Measurements from ENCODE around the gene ZNF146.
A peak's percentile ranks its signal among the peaks of the same experiment; 100 is the strongest.
"Not testable (repeated sequence)": the region's sequence is repeated elsewhere in the genome, so short reads cannot be mapped to it uniquely, and the experiment has no call there.

The ZNF146 gene

GRCh38 chr19:36214386-36215275, at the start of gene ZNF146, which contains the start of gene ZNF565:
ZNF146 (plus strand) TSS chr19:36215106; CDS start chr19:36236441, 21,335 bp downstream.
ZNF565 (minus strand) TSS chr19:36214665; CDS start chr19:36201985, 12,680 bp downstream.
- peak; percentile 96 to 98 for DNase-seq (ENCODE audit: low read depth in 2 of 2)

DNA sequence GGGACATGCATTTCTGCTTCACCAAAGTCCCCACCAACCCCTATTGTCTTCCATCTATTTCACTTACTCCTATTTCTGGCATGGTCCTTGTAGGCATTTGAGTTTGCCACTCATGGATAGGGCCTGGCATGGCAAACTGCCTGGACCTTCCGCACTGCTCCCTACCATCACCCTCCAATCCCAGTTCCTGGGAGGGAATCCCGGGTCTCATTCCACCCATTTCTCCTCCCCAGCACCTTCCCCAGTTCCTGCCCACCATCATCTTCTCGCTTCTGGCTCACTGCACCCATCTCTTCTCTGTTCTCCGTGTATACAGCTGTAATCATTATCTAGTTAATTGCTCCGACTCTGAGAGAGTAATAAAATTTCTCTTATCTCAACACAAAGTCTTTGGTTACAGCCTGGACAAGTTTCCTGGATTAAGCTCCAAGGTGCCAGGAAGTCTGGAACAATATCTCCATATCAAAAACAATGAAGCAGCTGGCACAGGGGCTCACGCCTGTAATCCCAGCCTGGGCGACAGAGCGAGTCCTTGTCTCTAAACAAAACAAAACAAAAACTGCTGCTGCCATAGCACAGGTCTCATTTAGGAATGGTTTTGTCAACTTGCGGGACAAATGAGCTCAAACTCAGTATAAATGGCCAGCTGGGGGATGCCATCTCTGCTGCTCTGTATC, 45.7 kb upstream of the ZNF146 start:
- DNase-seq (ENCODE audit: low read depth in 2 of 2), result no peak

GRCh38 chr19:36172852-36173251, 42.1 kb upstream of the ZNF146 start:
- DNase-seq (ENCODE audit: low read depth in 2 of 2), result no peak

DNA sequence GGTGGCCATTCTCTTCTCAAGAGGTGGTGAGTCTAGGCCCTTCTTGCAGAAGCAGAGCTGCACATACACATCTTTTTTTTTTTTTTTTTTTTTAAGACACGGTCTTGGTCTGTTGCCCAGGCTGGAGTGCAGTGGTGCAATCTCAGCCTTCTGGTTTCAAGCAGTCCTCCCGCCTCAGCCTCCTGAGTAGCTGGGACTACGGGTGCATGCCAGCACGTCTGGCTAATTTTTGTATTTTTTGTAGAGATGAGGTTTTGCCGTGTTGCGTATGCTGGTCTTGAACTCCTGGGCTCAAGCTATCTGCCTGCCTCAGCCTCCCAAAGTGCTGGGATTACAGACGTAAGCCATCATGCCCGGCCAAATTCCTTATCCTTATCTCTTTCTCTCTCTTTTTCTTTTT, 41.1 kb upstream of the ZNF146 start:
- not testable (repeated sequence) for DNase-seq (ENCODE audit: low read depth in 2 of 2)

- DNase-seq (ENCODE audit: low read depth in 2 of 2), result not testable (repeated sequence)
Observed at GRCh38 chr19:36179077-36179476, 35.8 kb upstream of the ZNF146 start.

GRCh38 chr19:36182612-36183244, 32.2 kb upstream of the ZNF146 start:
- DNase-seq (ENCODE audit: low read depth in 2 of 2), result no peak

DNA sequence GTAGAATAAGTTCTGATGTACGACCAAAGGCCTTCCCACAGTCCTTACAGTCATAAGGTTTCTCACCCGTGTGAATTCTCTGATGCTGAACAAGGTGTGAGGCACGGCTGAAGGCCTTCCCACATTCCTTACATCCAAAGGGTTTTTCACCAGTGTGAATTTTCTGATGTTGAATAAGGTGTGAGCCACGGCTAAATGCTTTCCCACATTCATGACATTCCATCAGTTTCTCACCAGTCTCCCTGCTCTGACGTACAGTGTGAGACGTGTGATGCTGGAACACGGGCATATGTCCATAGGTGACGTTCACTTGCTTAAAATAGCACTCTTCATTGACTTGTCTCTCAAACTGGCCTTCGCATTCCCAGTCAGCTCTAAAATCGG, 31.7 kb upstream of the ZNF146 start:
- no peak for DNase-seq (ENCODE audit: low read depth in 2 of 2)

DNA sequence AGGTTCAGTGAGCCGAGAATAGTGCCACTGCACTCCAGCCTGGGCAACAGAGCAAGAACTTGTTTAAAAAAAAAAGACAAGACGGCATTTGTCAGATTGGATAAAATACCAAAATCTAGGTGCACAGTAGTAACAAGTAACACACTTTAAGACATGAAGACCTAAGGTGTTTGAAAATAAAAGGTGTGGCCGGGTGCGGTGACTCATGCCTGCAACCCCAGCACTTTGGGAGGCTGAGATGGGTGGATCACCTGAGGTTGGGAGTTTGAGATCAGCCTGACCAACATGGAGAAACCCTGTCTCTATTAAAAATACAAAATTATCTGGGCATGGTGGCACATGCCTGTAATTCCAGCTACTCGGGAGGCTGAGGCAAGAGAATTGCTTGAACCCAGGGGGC, 28.2 kb upstream of the ZNF146 start:
- not testable (repeated sequence) for DNase-seq (ENCODE audit: low read depth in 2 of 2)

DNA sequence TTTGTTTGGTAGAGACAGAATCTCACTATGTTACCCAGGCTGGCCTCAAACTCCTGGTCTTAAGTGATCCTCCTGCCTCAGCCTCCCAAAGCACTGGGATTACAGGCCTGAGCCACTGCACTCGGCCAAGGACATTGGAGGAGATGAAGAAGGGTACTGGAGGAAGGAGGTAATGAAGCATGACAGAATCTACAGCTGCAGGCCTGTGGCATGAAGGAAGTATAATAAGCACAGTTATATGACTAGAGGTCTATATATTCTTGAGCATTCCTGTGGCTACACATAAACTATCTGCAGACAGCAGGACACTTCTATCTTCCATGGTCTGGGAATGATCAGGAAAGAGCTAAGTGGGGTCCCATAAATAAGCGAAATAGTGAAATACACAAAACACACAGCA, 18.7 kb upstream of the ZNF146 start:
- no peak for DNase-seq (ENCODE audit: low read depth in 2 of 2)

- DNase-seq (ENCODE audit: low read depth in 2 of 2), result no peak
Observed at GRCh38 chr19:36198119-36198518, 16.8 kb upstream of the ZNF146 start.

- no peak for DNase-seq (ENCODE audit: low read depth in 2 of 2)
Observed at GRCh38 chr19:36201684-36202083, 13.2 kb upstream of the ZNF146 start.

- no peak for DNase-seq (ENCODE audit: low read depth in 2 of 2)
Observed at GRCh38 chr19:36203293-36203692, 11.6 kb upstream of the ZNF146 start.

- DNase-seq (ENCODE audit: low read depth in 2 of 2), result no peak
Observed at GRCh38 chr19:36207605-36208252, 7.2 kb upstream of the ZNF146 start.

DNA sequence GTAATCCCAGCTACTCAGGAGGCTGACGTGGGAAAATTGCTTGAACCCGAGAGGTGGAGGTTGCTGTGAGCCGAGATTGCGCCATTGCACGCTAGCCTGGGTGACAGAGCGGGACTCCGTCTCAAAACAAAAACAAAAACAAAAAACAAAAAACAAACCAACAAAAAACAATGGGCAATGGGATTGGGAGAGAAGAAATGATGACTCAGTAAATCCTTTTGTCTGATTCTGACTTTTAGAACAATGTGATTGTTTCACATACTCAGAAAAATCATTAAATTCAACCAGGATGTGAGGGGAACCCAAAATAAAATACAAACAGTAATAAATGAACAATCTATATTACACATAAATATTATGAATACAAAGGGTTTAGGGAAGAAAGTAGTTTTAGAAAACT, 5.5 kb upstream of the ZNF146 start:
- no peak for DNase-seq (ENCODE audit: low read depth in 2 of 2)

- DNase-seq (ENCODE audit: low read depth in 2 of 2), result no peak
Observed at GRCh38 chr19:36210497-36210896, 4.4 kb upstream of the ZNF146 start.

DNA sequence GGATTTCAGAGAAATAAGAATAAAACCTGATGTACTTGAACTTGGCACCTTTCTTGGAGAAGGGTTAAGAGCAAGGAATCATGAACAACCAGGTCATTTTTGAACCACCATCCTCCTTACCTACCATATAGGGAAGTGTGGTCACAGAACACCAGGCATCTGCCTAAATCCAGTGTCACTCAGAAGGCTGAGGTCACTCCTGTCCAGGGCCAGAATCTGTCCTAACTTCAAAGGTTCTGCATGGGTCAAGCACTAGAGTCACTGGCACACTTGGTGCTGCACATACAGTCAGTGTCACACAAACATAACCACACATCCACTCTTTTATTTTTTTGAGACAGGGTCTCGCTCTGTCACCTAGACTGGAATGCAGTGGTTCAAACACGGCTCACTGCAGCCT, 2.0 kb upstream of the ZNF146 start:
- DNase-seq (ENCODE audit: low read depth in 2 of 2), result no peak

GRCh38 chr19:36215276-36216123, 594 bp downstream of the ZNF146 start:
- no peak for DNase-seq (ENCODE audit: low read depth in 2 of 2)

DNA sequence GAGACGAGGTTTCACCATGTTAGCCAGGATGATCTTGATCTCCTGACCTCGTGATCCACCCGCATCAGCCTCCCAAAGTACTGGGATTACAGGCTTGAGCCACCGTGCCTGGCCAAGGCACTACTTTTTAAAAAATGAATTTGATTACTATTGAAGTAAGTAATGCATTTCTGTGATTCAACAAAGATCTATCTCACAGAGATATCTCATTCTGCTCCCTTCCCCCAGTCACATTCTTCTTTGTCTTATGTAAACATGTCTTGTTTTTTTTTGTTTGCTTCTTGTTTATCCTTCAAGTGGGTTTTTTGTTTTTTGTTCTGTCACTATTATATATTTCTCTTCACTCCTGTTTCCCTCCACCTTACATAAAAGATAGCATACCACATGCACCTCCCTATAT, 6.6 kb downstream of the ZNF146 start:
- no peak for DNase-seq (ENCODE audit: low read depth in 2 of 2)

GRCh38 chr19:36222503-36222902, 7.6 kb downstream of the ZNF146 start:
- DNase-seq (ENCODE audit: low read depth in 2 of 2), result no peak

- no peak for DNase-seq (ENCODE audit: low read depth in 2 of 2)
Observed at GRCh38 chr19:36225219-36225892, 10.4 kb downstream of the ZNF146 start.
